ENCODE measurements around the gene PRPF8.
"Not testable (repeated sequence)": the region's sequence is repeated elsewhere in the genome, so short reads cannot be mapped to it uniquely, and the experiment has no call there.

The PRPF8 gene

DNA sequence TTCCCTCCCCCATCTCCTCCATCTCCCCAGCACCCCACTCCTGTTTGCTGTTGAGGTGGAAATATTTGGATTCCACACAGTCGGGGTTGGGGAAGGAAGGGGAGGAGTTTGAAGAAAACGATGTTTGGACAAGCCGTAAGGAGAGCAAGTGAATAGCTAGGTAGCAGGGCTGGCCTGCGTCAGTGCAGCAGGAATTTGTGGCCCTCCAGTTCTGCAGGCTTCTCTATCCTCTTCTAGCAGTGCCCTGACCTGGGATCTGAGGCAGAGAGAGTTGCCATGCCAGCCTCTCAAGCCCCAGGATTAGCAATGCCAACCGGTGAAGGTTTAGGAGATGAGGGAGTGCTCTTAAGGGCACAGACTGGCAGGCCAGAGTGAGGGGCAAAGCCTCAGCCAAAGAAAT lies 13.0 kb upstream of the PRPF8 start:
- DNase-seq (ENCODE audit: low spot score in 2 of 2) (no peak), ATAC-seq (replicated peaks; ENCODE audit: extremely low read depth, poor library complexity, severe bottlenecking) (no peak)
- Mint-ChIP-seq H3K27me3 (peaks cover 12% of the 10 kb centered on the region), H3K36me3 (ENCODE audit: insufficient read depth) (no peaks in the 10 kb centered on the region), H3K9me3 (no peaks in the 10 kb centered on the region), H3K4me1 (no peaks in the 10 kb centered on the region), H3K27ac (ENCODE audit: low read depth) (no peak overlapping the region), H3K4me3 (no peak overlapping the region)

DNA sequence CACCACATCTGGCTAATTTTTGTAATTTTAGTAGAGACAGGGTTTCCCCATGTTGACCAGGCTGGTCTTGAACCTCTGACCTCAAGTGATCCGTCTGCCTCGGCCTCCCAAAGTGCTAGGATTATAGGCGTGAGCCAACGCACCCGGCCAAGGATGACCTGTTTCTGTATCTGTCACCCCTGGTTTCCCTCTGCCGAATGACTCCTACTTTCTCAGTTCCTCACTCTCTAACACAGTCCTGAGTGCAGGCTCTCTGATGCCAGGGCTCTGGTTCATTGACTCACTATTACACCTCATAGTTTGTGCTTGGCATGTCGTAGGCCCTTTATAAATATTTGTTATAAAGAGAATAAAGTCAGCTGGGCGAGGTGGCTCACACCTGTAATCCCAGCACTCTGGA lies 10.7 kb upstream of the PRPF8 start:
- no peaks in the 10 kb centered on the region for H3K9me3 Mint-ChIP-seq
- no peak for DNase-seq (ENCODE audit: low spot score in 2 of 2)
- peaks cover 19% of the 10 kb centered on the region for H3K27me3 Mint-ChIP-seq
- no peaks in the 10 kb centered on the region for H3K36me3 Mint-ChIP-seq (ENCODE audit: insufficient read depth)
- no peak overlapping the region for H3K4me3 Mint-ChIP-seq
- no peak overlapping the region for H3K27ac Mint-ChIP-seq (ENCODE audit: low read depth)
- H3K4me1 Mint-ChIP-seq, result no peaks in the 10 kb centered on the region
- no peak for ATAC-seq (replicated peaks; ENCODE audit: extremely low read depth, poor library complexity, severe bottlenecking)

GRCh38 chr17:1693339-1693738 lies 8.7 kb upstream of the PRPF8 start:
- DNase-seq (ENCODE audit: low spot score in 2 of 2) (no peak), ATAC-seq (replicated peaks; ENCODE audit: extremely low read depth, poor library complexity, severe bottlenecking) (no peak)
- Mint-ChIP-seq H3K4me3 (no peak overlapping the region), H3K36me3 (ENCODE audit: insufficient read depth) (no peaks in the 10 kb centered on the region), H3K4me1 (no peaks in the 10 kb centered on the region), H3K27ac (ENCODE audit: low read depth) (no peak overlapping the region), H3K9me3 (no peaks in the 10 kb centered on the region), H3K27me3 (peaks cover 19% of the 10 kb centered on the region)

- Mint-ChIP-seq H3K27ac (ENCODE audit: low read depth) (no peak overlapping the region), H3K4me3 (no peak overlapping the region), H3K27me3 (peaks cover 19% of the 10 kb centered on the region), H3K4me1 (no peaks in the 10 kb centered on the region), H3K36me3 (ENCODE audit: insufficient read depth) (no peaks in the 10 kb centered on the region), H3K9me3 (no peaks in the 10 kb centered on the region)
- ATAC-seq (replicated peaks; ENCODE audit: extremely low read depth, poor library complexity, severe bottlenecking) (no peak), DNase-seq (ENCODE audit: low spot score in 2 of 2) (no peak)
Observed at GRCh38 chr17:1690544-1691221, 6.0 kb upstream of the PRPF8 start.

GRCh38 chr17:1688405-1688804 lies 3.7 kb upstream of the PRPF8 start:
- not testable (repeated sequence) for H3K4me3 Mint-ChIP-seq

GRCh38 chr17:1686086-1686485 lies 1.4 kb upstream of the PRPF8 start:
- no peak overlapping the region for H3K27ac Mint-ChIP-seq (ENCODE audit: low read depth)
- H3K4me3 Mint-ChIP-seq, result no peak overlapping the region
- ATAC-seq (replicated peaks; ENCODE audit: extremely low read depth, poor library complexity, severe bottlenecking) (no peak), DNase-seq (ENCODE audit: low spot score in 2 of 2) (no peak)
- H3K27me3 Mint-ChIP-seq, result no peaks in the 10 kb centered on the region
- H3K36me3 Mint-ChIP-seq (ENCODE audit: insufficient read depth), result peaks cover 22% of the 10 kb centered on the region
- peaks cover 35% of the 10 kb centered on the region for H3K4me1 Mint-ChIP-seq
- no peaks in the 10 kb centered on the region for H3K9me3 Mint-ChIP-seq

More at GRCh38 chr17:1688405-1688804, 3.7 kb upstream of the PRPF8 start:
- H3K36me3 Mint-ChIP-seq (ENCODE audit: insufficient read depth); DNase-seq (ENCODE audit: low spot score in 2 of 2); H3K9me3 Mint-ChIP-seq; ATAC-seq (replicated peaks; ENCODE audit: extremely low read depth, poor library complexity, severe bottlenecking); H3K27ac Mint-ChIP-seq (ENCODE audit: low read depth): not testable (repeated sequence)
- Mint-ChIP-seq H3K27me3 (peaks cover 14% of the 10 kb centered on the region), H3K4me1 (peaks cover 17% of the 10 kb centered on the region)

DNA sequence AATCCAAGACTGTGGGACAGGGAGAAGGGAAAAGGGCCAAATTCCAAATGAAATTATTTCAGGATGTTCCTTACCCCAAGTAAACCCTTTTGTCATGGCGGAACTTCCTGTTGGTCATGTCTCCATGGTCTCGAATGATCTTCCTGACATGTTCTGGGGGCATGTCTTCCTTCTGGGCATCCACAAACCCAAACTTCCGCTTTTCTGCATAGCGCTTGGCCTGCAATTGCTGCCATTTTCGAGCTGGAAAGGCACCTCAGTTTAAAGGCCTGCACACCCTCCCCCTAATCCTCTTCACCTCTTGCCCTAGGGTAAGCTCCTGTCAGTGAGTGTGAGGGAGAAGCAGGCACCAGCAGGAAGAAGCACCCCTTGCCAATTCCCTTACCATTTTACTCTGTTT lies 1.2 kb downstream of the PRPF8 start:
- ATAC-seq (replicated peaks; ENCODE audit: extremely low read depth, poor library complexity, severe bottlenecking), result no peak
- no peaks in the 10 kb centered on the region for H3K9me3 Mint-ChIP-seq
- peak overlapping the region; percentile 96 for H3K27ac Mint-ChIP-seq (ENCODE audit: low read depth)
- no peaks in the 10 kb centered on the region for H3K27me3 Mint-ChIP-seq
- H3K4me1 Mint-ChIP-seq, result peaks cover 45% of the 10 kb centered on the region
- peaks cover 47% of the 10 kb centered on the region for H3K36me3 Mint-ChIP-seq (ENCODE audit: insufficient read depth)
- H3K4me3 Mint-ChIP-seq, result peak overlapping the region; percentile 94
- no peak for DNase-seq (ENCODE audit: low spot score in 2 of 2)

GRCh38 chr17:1676401-1676800 lies 8.3 kb downstream of the PRPF8 start:
- Mint-ChIP-seq H3K4me1 (peaks cover 21% of the 10 kb centered on the region), H3K27me3 (no peaks in the 10 kb centered on the region), H3K27ac (ENCODE audit: low read depth) (no peak overlapping the region), H3K9me3 (no peaks in the 10 kb centered on the region), H3K4me3 (no peak overlapping the region), H3K36me3 (ENCODE audit: insufficient read depth) (peaks cover 93% of the 10 kb centered on the region)
- ATAC-seq (replicated peaks; ENCODE audit: extremely low read depth, poor library complexity, severe bottlenecking), result no peak
- no peak for DNase-seq (ENCODE audit: low spot score in 2 of 2)

GRCh38 chr17:1673041-1673785 lies 11.5 kb downstream of the PRPF8 start:
- Mint-ChIP-seq H3K27me3 (no peaks in the 10 kb centered on the region), H3K36me3 (ENCODE audit: insufficient read depth) (peaks cover 93% of the 10 kb centered on the region), H3K9me3 (no peaks in the 10 kb centered on the region), H3K4me3 (no peak overlapping the region), H3K4me1 (peaks cover 42% of the 10 kb centered on the region), H3K27ac (ENCODE audit: low read depth) (peak overlapping the region; percentile 44)
- DNase-seq (ENCODE audit: low spot score in 2 of 2), result no peak
- ATAC-seq (replicated peaks; ENCODE audit: extremely low read depth, poor library complexity, severe bottlenecking), result no peak

- H3K9me3 Mint-ChIP-seq; ATAC-seq (replicated peaks; ENCODE audit: extremely low read depth, poor library complexity, severe bottlenecking); H3K27me3 Mint-ChIP-seq; H3K27ac Mint-ChIP-seq (ENCODE audit: low read depth); DNase-seq (ENCODE audit: low spot score in 2 of 2); H3K4me3 Mint-ChIP-seq: not testable (repeated sequence)
- Mint-ChIP-seq H3K4me1 (peaks cover 23% of the 10 kb centered on the region), H3K36me3 (ENCODE audit: insufficient read depth) (peaks cover 85% of the 10 kb centered on the region)
Observed at GRCh38 chr17:1663934-1664333, 20.7 kb downstream of the PRPF8 start.

- ATAC-seq (replicated peaks; ENCODE audit: extremely low read depth, poor library complexity, severe bottlenecking) (no peak), DNase-seq (ENCODE audit: low spot score in 2 of 2) (no peak)
- H3K9me3 Mint-ChIP-seq, result no peaks in the 10 kb centered on the region
- H3K4me3 Mint-ChIP-seq, result no peak overlapping the region
- peaks cover 87% of the 10 kb centered on the region for H3K36me3 Mint-ChIP-seq (ENCODE audit: insufficient read depth)
- no peak overlapping the region for H3K27ac Mint-ChIP-seq (ENCODE audit: low read depth)
- peaks cover 12% of the 10 kb centered on the region for H3K4me1 Mint-ChIP-seq
- no peaks in the 10 kb centered on the region for H3K27me3 Mint-ChIP-seq
Observed at GRCh38 chr17:1661045-1661444, 23.6 kb downstream of the PRPF8 start.

DNA sequence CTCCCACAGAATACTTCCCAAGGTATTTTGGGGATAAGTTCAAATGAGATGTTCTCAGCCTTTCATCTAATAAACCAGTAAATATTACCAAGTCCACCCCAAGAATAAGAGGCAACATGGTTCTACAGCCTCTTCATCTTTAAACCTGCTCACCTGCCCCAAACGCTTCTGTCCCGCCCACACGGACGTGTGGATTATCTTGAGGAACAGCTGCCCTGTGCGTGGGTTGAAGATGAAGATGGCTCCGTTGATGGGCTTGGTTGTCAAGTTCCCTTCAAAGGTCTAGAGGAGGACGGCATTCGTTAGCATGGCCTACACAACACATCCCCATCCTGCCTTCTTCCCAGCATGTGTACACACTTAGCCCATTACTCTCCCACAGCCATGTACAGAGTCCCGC lies 26.6 kb downstream of the PRPF8 start:
- Mint-ChIP-seq H3K9me3 (no peaks in the 10 kb centered on the region), H3K27ac (ENCODE audit: low read depth) (no peak overlapping the region), H3K4me1 (peaks cover 10% of the 10 kb centered on the region), H3K36me3 (ENCODE audit: insufficient read depth) (peaks cover 95% of the 10 kb centered on the region), H3K27me3 (no peaks in the 10 kb centered on the region), H3K4me3 (no peak overlapping the region)
- no peak for DNase-seq (ENCODE audit: low spot score in 2 of 2)
- no peak for ATAC-seq (replicated peaks; ENCODE audit: extremely low read depth, poor library complexity, severe bottlenecking)

- no peaks in the 10 kb centered on the region for H3K9me3 Mint-ChIP-seq
- H3K4me3 Mint-ChIP-seq, result no peak overlapping the region
- H3K4me1 Mint-ChIP-seq, result no peaks in the 10 kb centered on the region
- H3K27me3 Mint-ChIP-seq, result no peaks in the 10 kb centered on the region
- no peak for ATAC-seq (replicated peaks; ENCODE audit: extremely low read depth, poor library complexity, severe bottlenecking)
- DNase-seq (ENCODE audit: low spot score in 2 of 2), result no peak
- peaks cover 76% of the 10 kb centered on the region for H3K36me3 Mint-ChIP-seq (ENCODE audit: insufficient read depth)
- H3K27ac Mint-ChIP-seq (ENCODE audit: low read depth), result no peak overlapping the region
Observed at GRCh38 chr17:1653735-1654134, 30.9 kb downstream of the PRPF8 start.
